ENCODE measurements around the gene DCAF12L2.

DNA sequence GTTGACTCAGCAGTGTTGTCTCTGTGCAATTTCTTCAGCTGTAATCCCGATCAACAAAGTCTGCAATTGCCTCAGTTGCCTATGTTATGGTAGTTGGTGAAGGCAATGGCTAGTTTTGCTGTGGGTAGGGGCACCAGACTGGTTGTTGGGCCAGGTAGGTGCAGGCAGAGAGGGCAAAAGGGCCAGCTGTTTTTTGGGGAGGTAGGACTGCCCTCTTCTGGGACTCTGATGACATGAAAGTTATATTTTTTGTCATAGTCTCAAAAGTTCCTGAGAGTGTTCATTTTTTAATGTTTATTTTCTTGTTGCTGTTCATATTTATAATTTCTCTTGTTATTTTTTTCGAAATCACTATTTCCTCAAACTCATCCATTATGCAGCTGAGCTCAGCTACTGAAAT is 25.1 kb downstream of the DCAF12L2 start:
- TF ChIP-seq, protein P1, sequence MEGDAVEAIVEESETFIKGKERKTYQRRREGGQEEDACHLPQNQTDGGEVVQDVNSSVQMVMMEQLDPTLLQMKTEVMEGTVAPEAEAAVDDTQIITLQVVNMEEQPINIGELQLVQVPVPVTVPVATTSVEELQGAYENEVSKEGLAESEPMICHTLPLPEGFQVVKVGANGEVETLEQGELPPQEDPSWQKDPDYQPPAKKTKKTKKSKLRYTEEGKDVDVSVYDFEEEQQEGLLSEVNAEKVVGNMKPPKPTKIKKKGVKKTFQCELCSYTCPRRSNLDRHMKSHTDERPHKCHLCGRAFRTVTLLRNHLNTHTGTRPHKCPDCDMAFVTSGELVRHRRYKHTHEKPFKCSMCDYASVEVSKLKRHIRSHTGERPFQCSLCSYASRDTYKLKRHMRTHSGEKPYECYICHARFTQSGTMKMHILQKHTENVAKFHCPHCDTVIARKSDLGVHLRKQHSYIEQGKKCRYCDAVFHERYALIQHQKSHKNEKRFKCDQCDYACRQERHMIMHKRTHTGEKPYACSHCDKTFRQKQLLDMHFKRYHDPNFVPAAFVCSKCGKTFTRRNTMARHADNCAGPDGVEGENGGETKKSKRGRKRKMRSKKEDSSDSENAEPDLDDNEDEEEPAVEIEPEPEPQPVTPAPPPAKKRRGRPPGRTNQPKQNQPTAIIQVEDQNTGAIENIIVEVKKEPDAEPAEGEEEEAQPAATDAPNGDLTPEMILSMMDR (IDR thresholded peaks at IDR 0.05) = no peak
- no peak for TF ChIP-seq POLR2AphosphoS5 (IDR thresholded peaks at IDR 0.05)
- TF ChIP-seq POLR2A (IDR thresholded peaks at IDR 0.05) = no peak

All from breast epithelium (tissue), 3 donors.